IPS-15b (cell line): ENCODE results near the gene SLC40A1.

Experiments used
- H3K27me3 ChIP-seq: one replicate; pipeline ENCODE4 v1.6.1; 2013; ENCODE audit warnings: low read length; ENCODE audit not compliant: control insufficient read depth, insufficient read depth
- H3K36me3 ChIP-seq: one replicate; pipeline ENCODE4 v1.6.1; 2013; ENCODE audit warnings: low read length; ENCODE audit not compliant: control insufficient read depth, insufficient read depth
- H3K4me1 ChIP-seq: one replicate; pipeline ENCODE4 v1.6.1; 2013; ENCODE audit warnings: mild to moderate bottlenecking, low read length; ENCODE audit not compliant: control insufficient read depth, insufficient read depth
- H3K4me3 ChIP-seq: one replicate; pipeline ENCODE4 v1.5.1; 2013; ENCODE audit warnings: low read depth, low read length
- H3K9ac ChIP-seq: one replicate; pipeline ENCODE4 v1.6.1; 2013; ENCODE audit warnings: low read depth, mild to moderate bottlenecking, low read length
- H3K9me3 ChIP-seq: one replicate; pipeline ENCODE4 v1.6.1; 2013; ENCODE audit warnings: mild to moderate bottlenecking, low read length; ENCODE audit not compliant: control insufficient read depth, insufficient read depth

The SLC40A1 gene

GRCh38 chr2:189558516-189559272 is 21.9 kb downstream of the SLC40A1 start:
- Histone ChIP-seq H3K36me3 (no peaks in the 10 kb centered on the region), H3K4me3 (no peak overlapping the region), H3K9ac (no peak overlapping the region), H3K27me3 (no peaks in the 10 kb centered on the region), H3K4me1 (peaks cover 4% of the 10 kb centered on the region), H3K9me3 (no peaks in the 10 kb centered on the region)

- Histone ChIP-seq H3K36me3 (no peaks in the 10 kb centered on the region), H3K9ac (no peak overlapping the region), H3K27me3 (no peaks in the 10 kb centered on the region), H3K4me3 (no peak overlapping the region), H3K4me1 (peaks cover 4% of the 10 kb centered on the region), H3K9me3 (no peaks in the 10 kb centered on the region)
Observed at GRCh38 chr2:189557373-189557772, 23.2 kb downstream of the SLC40A1 start.

DNA sequence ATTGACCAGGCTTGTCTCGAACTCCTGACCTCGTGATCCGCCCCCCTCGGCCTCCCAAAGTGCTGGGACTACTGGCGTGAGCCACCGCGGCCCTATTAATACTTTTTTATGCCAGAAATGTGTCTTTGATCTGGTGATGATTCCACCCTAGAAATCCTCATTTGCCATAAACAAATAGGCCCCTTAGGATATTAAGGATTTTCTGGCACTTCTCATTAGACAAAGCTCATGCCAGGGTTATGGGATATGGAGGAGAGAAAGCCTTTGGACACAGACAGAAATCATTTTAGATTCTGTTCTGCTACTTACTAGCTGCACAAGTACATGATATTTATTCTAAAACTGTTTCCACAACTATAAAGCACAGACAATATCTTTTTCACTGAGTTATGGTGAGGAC is 24.1 kb downstream of the SLC40A1 start:
- H3K36me3 ChIP-seq = no peaks in the 10 kb centered on the region
- no peak overlapping the region for H3K4me3 ChIP-seq
- no peaks in the 10 kb centered on the region for H3K9me3 ChIP-seq
- H3K4me1 ChIP-seq = peaks cover 4% of the 10 kb centered on the region
- H3K27me3 ChIP-seq = no peaks in the 10 kb centered on the region
- no peak overlapping the region for H3K9ac ChIP-seq

DNA sequence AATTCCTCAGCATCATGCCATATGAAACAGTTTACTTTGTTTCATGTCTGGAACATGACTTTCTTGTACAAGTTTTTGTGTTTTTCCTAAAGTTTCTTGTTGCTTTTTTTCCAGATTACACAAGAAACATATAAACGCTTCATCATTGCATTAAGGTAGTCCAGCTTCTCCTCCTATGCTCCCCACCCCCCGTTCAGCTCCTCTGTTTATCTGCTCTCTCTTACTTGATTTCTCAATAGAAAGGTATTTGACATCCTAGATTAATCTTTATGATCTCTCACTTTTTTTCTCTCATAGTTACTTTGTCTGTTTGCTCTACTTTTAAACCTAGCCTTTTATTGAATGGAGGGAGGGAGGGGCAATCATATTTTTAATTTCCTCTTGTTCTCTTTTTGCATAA is 25.4 kb downstream of the SLC40A1 start:
- Histone ChIP-seq H3K4me3 (no peak overlapping the region), H3K4me1 (peaks cover 4% of the 10 kb centered on the region), H3K27me3 (no peaks in the 10 kb centered on the region), H3K9me3 (no peaks in the 10 kb centered on the region), H3K36me3 (no peaks in the 10 kb centered on the region), H3K9ac (no peak overlapping the region)

GRCh38 chr2:189553504-189554088 is 27.0 kb downstream of the SLC40A1 start:
- no peaks in the 10 kb centered on the region for H3K27me3 ChIP-seq
- no peak overlapping the region for H3K4me3 ChIP-seq
- H3K4me1 ChIP-seq = peaks cover 4% of the 10 kb centered on the region
- no peaks in the 10 kb centered on the region for H3K36me3 ChIP-seq
- no peaks in the 10 kb centered on the region for H3K9me3 ChIP-seq
- H3K9ac ChIP-seq = no peak overlapping the region

DNA sequence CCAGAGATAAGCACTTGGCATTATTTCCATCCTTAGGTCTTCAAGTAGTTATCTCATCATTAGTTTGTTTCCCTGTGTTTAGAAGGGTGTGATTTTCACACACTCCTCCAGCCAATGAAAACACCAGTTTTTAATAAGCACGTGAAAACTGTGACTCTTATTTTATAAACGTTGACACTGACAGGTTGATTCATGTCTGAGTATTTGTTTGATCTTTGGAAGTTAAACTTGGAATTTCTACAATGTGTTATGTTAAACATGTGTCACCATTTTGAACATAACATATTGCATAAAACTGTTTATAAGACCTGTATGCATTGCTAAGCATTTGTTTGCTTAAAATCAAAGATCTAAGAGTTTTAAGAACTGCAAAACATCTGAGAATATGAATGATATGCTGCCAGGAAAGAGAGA is 27.6 kb downstream of the SLC40A1 start:
- H3K36me3 ChIP-seq = no peaks in the 10 kb centered on the region
- no peaks in the 10 kb centered on the region for H3K9me3 ChIP-seq
- H3K27me3 ChIP-seq = no peaks in the 10 kb centered on the region
- peaks cover 4% of the 10 kb centered on the region for H3K4me1 ChIP-seq
- no peak overlapping the region for H3K9ac ChIP-seq
- no peak overlapping the region for H3K4me3 ChIP-seq

- no peak overlapping the region for H3K9ac ChIP-seq
- no peak overlapping the region for H3K4me3 ChIP-seq
- peaks cover 4% of the 10 kb centered on the region for H3K4me1 ChIP-seq
- H3K9me3 ChIP-seq = no peaks in the 10 kb centered on the region
- H3K27me3 ChIP-seq = no peaks in the 10 kb centered on the region
- H3K36me3 ChIP-seq = no peaks in the 10 kb centered on the region
Observed at GRCh38 chr2:189552334-189552990, 28.1 kb downstream of the SLC40A1 start.

- no peak overlapping the region for H3K4me3 ChIP-seq
- H3K27me3 ChIP-seq = no peaks in the 10 kb centered on the region
- H3K4me1 ChIP-seq = peaks cover 4% of the 10 kb centered on the region
- H3K9me3 ChIP-seq = no peaks in the 10 kb centered on the region
- H3K36me3 ChIP-seq = no peaks in the 10 kb centered on the region
- H3K9ac ChIP-seq = no peak overlapping the region
Observed at GRCh38 chr2:189551808-189552207, 28.8 kb downstream of the SLC40A1 start.

GRCh38 chr2:189549449-189549832 is 31.1 kb downstream of the SLC40A1 start:
- Histone ChIP-seq H3K9me3 (no peaks in the 10 kb centered on the region), H3K9ac (no peak overlapping the region), H3K27me3 (no peaks in the 10 kb centered on the region), H3K4me1 (no peaks in the 10 kb centered on the region), H3K36me3 (no peaks in the 10 kb centered on the region), H3K4me3 (no peak overlapping the region)

GRCh38 chr2:189548666-189549448 is 31.7 kb downstream of the SLC40A1 start:
- no peaks in the 10 kb centered on the region for H3K36me3 ChIP-seq
- H3K4me3 ChIP-seq = no peak overlapping the region
- H3K4me1 ChIP-seq = no peaks in the 10 kb centered on the region
- H3K9me3 ChIP-seq = no peaks in the 10 kb centered on the region
- H3K27me3 ChIP-seq = no peaks in the 10 kb centered on the region
- H3K9ac ChIP-seq = no peak overlapping the region

DNA sequence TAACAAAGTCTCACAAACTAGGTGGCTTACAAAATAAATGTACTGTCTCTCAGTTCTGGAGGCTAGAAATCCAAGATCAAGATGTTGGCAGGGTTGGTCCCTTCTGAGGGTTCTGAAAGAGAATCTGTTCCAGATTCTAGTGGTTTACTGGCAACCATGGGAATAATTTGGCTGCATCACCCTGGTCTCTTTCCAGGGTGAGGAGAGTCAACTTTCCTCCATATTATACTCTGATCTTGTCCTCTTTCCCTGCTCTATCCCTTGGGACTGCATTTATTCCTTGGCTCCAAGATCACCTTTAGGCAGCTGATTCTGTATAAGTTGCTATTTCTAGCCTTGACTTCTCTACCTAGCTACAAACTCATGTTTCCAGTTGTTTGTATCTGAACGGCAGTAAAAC is 35.2 kb downstream of the SLC40A1 start:
- Histone ChIP-seq H3K4me1 (no peaks in the 10 kb centered on the region), H3K9me3 (no peaks in the 10 kb centered on the region), H3K27me3 (no peaks in the 10 kb centered on the region), H3K9ac (no peak overlapping the region), H3K4me3 (no peak overlapping the region), H3K36me3 (no peaks in the 10 kb centered on the region)
